Breast epithelium (tissue), 4 donors: Measurements from ENCODE around the gene CPXM1. TPM values are rescaled to one million over a fixed set of nuclear protein-coding genes. Genes with fewer than 3 reads are reported as not detected.
A peak's percentile ranks its signal among the peaks of the same experiment; 100 is the strongest.

Experiments used
- DNase-seq, 2 donors: peaks; one replicate each; pipeline ENCODE4 v3.0.0-alpha.2; 2019; ENCODE audit warnings: low spot score in 2 of 2
- H3K27ac ChIP-seq, 2 donors: fragments of 200-600 bp; sonication (generic) in 1 of 2; one replicate each; pipeline ENCODE4 v1.5.1; 2016 to 2019; ENCODE audit warnings: mild to moderate bottlenecking in 1 of 2
- H3K27me3 ChIP-seq, 2 donors: fragments of 200-600 bp; sonication (generic) in 1 of 2; one replicate each; pipeline versions ENCODE4 v1.5.1 to v1.6.0; 2017 to 2019; ENCODE audit warnings: control low read depth in 1 of 2, mild to moderate bottlenecking in 1 of 2
- H3K36me3 ChIP-seq: fragments of 200-600 bp; one replicate; pipeline ENCODE4 v1.5.1; 2019
- H3K4me1 ChIP-seq, 2 donors: fragments of 200-600 bp; sonication (generic); one replicate each; pipeline ENCODE4 v1.5.1; 2016 to 2019; ENCODE audit warnings: control low read depth in 1 of 2
- H3K4me3 ChIP-seq, 3 donors: fragments of 200-600 bp; sonication (generic); 1 replicate in 2 of 3; 2 replicates in 1 of 3; pipeline ENCODE4 v1.5.1; 2016 to 2019; ENCODE audit warnings: mild to moderate bottlenecking in 3 of 3, moderate library complexity in 2 of 3
- H3K9me3 ChIP-seq, 2 donors: fragments of 200-600 bp; sonication (generic) in 1 of 2; one replicate each; pipeline ENCODE4 v1.5.1; 2016 to 2019; ENCODE audit warnings: control low read depth in 1 of 2
- CTCF ChIP-seq, 3 donors: fragments of 450-650 bp; IDR thresholded peaks; one replicate each; pipeline ENCODE4 v1.5.1; 2016 to 2017; ENCODE audit warnings: antibody characterized with exemption in 3 of 3, mild to moderate bottlenecking in 3 of 3, moderate library complexity in 3 of 3
- POLR2A ChIP-seq: fragments of 450-650 bp; IDR thresholded peaks from one replicate; pipeline ENCODE4 v1.6.1; 2016; ENCODE audit warnings: antibody characterized with exemption, mild to moderate bottlenecking, moderate library complexity
- POLR2AphosphoS5 ChIP-seq, 3 donors: sonication (generic); formaldehyde crosslinking; IDR thresholded peaks; one replicate each; pipeline ENCODE4 v1.6.1; 2017; ENCODE audit warnings: antibody characterized with exemption in 3 of 3
- intact Hi-C: fragments of 100-400 bp; cut with DNase I; formaldehyde crosslinking; loops from one replicate; pipeline ENCODE4 v1.15.1; 2023; ENCODE audit warnings: low total_unique reads
- total RNA-seq, 3 donors: library from RNA; depleted of rRNA; stranded (reverse); fragments of >200 nt; gene quantifications; one replicate each; pipeline ENCODE4 v1.1.0, GENCODE V29; 2016

The CPXM1 gene
- total RNA-seq, 3 donors from 2014 or later, result 23.1 to 45.4 (median 28.5) TPM

- intact Hi-C loops, result loop anchor here (5.0 kb wide), 1 partner anchor 874 kb away; no protein-coding TSS in a partner anchor
- TF ChIP-seq POLR2AphosphoS5 (IDR thresholded peaks at IDR 0.05) (no peak), CTCF (IDR thresholded peaks at IDR 0.05) (no peak), POLR2A (no peak)
- Histone ChIP-seq H3K4me1 (no peaks in the 10 kb centered on the region), H3K9me3 (no peaks in the 10 kb centered on the region), H3K36me3 (no peaks in the 10 kb centered on the region), H3K27ac (peak overlapping the region in 1 of 2 donors; percentile 83), H3K27me3 (peaks cover 3 to 13% of the 10 kb centered on the region in 2 donors), H3K4me3 (no peak overlapping the region)
- DNase-seq, result no peak
Measured at GRCh38 chr20:2816583-2817340, 16.3 kb upstream of the CPXM1 start.

DNA sequence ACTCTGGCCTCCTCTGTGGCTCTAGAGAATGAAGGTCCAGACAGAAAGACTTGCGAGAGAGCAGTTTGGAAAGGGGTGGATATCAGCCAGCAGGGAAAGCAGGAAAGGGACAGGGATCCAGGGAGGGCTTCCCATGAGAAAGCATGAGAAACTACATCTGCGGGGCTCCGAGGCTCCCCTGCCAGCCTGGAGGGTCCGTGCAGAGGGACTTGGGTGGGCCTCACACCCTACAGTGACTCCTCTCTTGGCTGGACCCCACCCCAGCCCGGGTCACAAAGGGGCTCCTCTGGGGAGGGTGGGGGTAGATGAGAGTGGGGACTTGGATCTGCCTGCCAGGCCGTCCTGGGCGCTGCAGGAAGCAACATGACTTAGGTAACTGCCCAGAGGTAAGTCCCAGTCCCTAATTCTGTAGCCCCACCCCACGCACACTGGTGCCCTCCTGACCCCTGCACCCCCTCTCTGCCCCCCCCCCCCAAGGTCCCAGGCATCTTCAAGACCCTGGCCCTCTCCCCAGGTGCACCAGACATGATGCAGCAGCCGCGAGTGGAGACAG, 15.7 kb upstream of the CPXM1 start, which contains the start of gene TMEM239:
Gene TMEM239, plus strand, starts transcription at position 335 of the 553 bp plus-strand sequence. Its CDS starts 191 bp downstream, at position 526.
- Histone ChIP-seq H3K27ac (peak within 1 kb of the TSS; percentile 17 to 83), H3K4me3 (no peak within 1 kb of the TSS), H3K36me3 (no peaks in the 10 kb centered on the region), H3K4me1 (no peaks in the 10 kb centered on the region), H3K27me3 (peaks cover 2 to 9% of the 10 kb centered on the region in 2 donors), H3K9me3 (no peaks in the 10 kb centered on the region)
- no peak for DNase-seq
- no peak for TF ChIP-seq POLR2A
- intact Hi-C loops, result loop anchor here (5.0 kb wide), 1 partner anchor 874 kb away; no protein-coding TSS in a partner anchor

GRCh38 chr20:2815242-2815900, 14.9 kb upstream of the CPXM1 start:
- Histone ChIP-seq H3K4me1 (no peaks in the 10 kb centered on the region), H3K27ac (peak overlapping the region; percentile 17 to 83), H3K4me3 (no peak overlapping the region), H3K36me3 (no peaks in the 10 kb centered on the region), H3K27me3 (peaks cover 0 to 2% of the 10 kb centered on the region in 2 donors), H3K9me3 (no peaks in the 10 kb centered on the region)
- no peak for TF ChIP-seq POLR2AphosphoS5 (IDR thresholded peaks at IDR 0.05)
- TF ChIP-seq CTCF (IDR thresholded peaks at IDR 0.05), result no peak
- TF ChIP-seq POLR2A, result no peak
- intact Hi-C loops, result loop anchor here (5.0 kb wide), 1 partner anchor 873 kb away; no protein-coding TSS in a partner anchor
- peak in 1 of 2 donors; percentile 6 for DNase-seq

GRCh38 chr20:2814587-2815051, 14.2 kb upstream of the CPXM1 start, which contains the start of gene C20orf141:
C20orf141 (plus strand) TSS chr20:2814987; CDS start chr20:2815185, 198 bp downstream.
- DNase-seq, result peak in 1 of 2 donors; percentile 25
- Histone ChIP-seq H3K27me3 (no peaks in the 10 kb centered on the region), H3K4me1 (no peaks in the 10 kb centered on the region), H3K27ac (peak within 1 kb of the TSS; percentile 17 to 83), H3K4me3 (no peak within 1 kb of the TSS), H3K36me3 (no peaks in the 10 kb centered on the region), H3K9me3 (no peaks in the 10 kb centered on the region)
- intact Hi-C loops, result loop anchor here (5.0 kb wide), 1 partner anchor 872 kb away; no protein-coding TSS in a partner anchor
- TF ChIP-seq CTCF (IDR thresholded peaks at IDR 0.05) (no peak), POLR2A (no peak), POLR2AphosphoS5 (IDR thresholded peaks at IDR 0.05) (no peak)

DNA sequence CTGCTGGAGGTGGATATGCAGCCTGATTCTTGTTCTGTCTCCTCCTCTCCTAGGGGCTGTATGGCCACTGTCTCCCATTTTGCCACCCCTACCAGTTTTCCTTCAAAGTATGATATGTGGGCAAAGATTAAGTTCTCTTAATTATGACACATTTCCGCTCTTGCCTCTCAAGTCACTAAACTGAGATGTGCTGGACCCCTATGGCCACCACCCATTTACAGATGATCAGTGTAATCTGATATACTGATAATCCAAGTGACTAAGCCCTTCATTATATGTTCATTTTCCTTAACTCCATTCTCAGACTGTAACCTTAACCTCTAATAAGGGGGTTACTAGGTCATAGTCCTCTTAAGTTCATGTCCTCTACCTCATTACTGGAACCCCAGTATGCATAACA, 13.6 kb upstream of the CPXM1 start:
- intact Hi-C loops, result no loop called here
- no peak overlapping the region for H3K27ac ChIP-seq
- H3K4me3 ChIP-seq, result no peak overlapping the region
- no peaks in the 10 kb centered on the region for H3K36me3 ChIP-seq
- no peaks in the 10 kb centered on the region for H3K4me1 ChIP-seq
- H3K27me3 ChIP-seq, result no peaks in the 10 kb centered on the region
- H3K9me3 ChIP-seq, result no peaks in the 10 kb centered on the region
- TF ChIP-seq POLR2A (no peak), POLR2AphosphoS5 (IDR thresholded peaks at IDR 0.05) (no peak), CTCF (IDR thresholded peaks at IDR 0.05) (no peak)
- peak in 1 of 2 donors; percentile 5 for DNase-seq
